Measurements from ENCODE around the gene GMPR.

DNA sequence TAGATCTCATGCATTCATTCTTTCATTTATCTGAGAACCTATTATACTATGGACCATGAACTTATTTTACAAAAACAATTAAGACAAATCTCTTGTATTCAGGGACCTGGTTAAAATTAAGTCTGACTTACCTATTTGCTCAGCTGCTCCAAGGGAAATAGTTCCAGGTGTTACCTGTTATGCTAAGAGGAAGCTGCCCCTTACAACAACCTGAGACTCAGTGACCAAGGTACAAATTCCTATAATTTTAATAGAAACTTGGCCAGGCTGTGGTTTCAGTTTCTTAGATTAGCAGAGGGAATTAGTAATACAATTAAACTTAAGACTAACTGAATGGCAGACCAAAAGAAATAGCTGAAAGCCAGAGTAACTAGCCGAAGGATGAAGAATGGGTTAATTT, 48.2 kb upstream of the GMPR start:
- TF ChIP-seq, protein P1, sequence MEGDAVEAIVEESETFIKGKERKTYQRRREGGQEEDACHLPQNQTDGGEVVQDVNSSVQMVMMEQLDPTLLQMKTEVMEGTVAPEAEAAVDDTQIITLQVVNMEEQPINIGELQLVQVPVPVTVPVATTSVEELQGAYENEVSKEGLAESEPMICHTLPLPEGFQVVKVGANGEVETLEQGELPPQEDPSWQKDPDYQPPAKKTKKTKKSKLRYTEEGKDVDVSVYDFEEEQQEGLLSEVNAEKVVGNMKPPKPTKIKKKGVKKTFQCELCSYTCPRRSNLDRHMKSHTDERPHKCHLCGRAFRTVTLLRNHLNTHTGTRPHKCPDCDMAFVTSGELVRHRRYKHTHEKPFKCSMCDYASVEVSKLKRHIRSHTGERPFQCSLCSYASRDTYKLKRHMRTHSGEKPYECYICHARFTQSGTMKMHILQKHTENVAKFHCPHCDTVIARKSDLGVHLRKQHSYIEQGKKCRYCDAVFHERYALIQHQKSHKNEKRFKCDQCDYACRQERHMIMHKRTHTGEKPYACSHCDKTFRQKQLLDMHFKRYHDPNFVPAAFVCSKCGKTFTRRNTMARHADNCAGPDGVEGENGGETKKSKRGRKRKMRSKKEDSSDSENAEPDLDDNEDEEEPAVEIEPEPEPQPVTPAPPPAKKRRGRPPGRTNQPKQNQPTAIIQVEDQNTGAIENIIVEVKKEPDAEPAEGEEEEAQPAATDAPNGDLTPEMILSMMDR (IDR thresholded peaks at IDR 0.05) = no peak
- no peak for TF ChIP-seq POLR2A (IDR thresholded peaks at IDR 0.05)
